Suprapubic skin (tissue), 3 donors: ENCODE data around the gene KLHDC7B.

Experiments
- EP300 ChIP-seq: sonication (generic); formaldehyde crosslinking; IDR thresholded peaks from one replicate; pipeline ENCODE4 v1.6.1; 2017; ENCODE audit warnings: antibody characterized with exemption
- POLR2A ChIP-seq, 2 donors: fragments of 450-650 bp; IDR thresholded peaks; one replicate each; pipeline ENCODE4 v1.6.1; 2017; ENCODE audit warnings: antibody characterized with exemption in 2 of 2, mild to moderate bottlenecking in 2 of 2, moderate library complexity in 2 of 2
- TF ChIP-seq, protein P1 (sequence below), 2 donors: fragments of 200-600 bp in 1 of 2; fragments of 450-650 bp in 1 of 2; sonication (generic) in 1 of 2; IDR thresholded peaks; one replicate each; pipeline ENCODE4 v1.5.1; 2016 to 2019; ENCODE audit warnings: antibody characterized with exemption in 2 of 2, mild to moderate bottlenecking in 1 of 2, moderate library complexity in 1 of 2

- TF ChIP-seq EP300 = no peak
- TF ChIP-seq, protein P1, sequence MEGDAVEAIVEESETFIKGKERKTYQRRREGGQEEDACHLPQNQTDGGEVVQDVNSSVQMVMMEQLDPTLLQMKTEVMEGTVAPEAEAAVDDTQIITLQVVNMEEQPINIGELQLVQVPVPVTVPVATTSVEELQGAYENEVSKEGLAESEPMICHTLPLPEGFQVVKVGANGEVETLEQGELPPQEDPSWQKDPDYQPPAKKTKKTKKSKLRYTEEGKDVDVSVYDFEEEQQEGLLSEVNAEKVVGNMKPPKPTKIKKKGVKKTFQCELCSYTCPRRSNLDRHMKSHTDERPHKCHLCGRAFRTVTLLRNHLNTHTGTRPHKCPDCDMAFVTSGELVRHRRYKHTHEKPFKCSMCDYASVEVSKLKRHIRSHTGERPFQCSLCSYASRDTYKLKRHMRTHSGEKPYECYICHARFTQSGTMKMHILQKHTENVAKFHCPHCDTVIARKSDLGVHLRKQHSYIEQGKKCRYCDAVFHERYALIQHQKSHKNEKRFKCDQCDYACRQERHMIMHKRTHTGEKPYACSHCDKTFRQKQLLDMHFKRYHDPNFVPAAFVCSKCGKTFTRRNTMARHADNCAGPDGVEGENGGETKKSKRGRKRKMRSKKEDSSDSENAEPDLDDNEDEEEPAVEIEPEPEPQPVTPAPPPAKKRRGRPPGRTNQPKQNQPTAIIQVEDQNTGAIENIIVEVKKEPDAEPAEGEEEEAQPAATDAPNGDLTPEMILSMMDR (IDR thresholded peaks at IDR 0.05) = no peak
- TF ChIP-seq POLR2A (IDR thresholded peaks at IDR 0.05) = no peak
Observed at GRCh38 chr22:50505276-50505775, 40.4 kb upstream of the KLHDC7B start.
